Memory B cell (primary cell): ENCODE data around the gene HAAO.
"Not testable (repeated sequence)": the region's sequence is repeated elsewhere in the genome, so short reads cannot be mapped to it uniquely, and the experiment has no call there.

Experiments
- ATAC-seq: fragments of 150-1000 bp; cut with Tn5 transposase; 2 replicates; pipeline ENCODE4 v1.10.0; 2021; ENCODE audit warnings: low read depth, mild to moderate bottlenecking, moderate library complexity
- DNase-seq, 2 donors: peaks; one replicate each; pipeline ENCODE4 v3.0.0; 2022; ENCODE audit warnings: low spot score in 2 of 2
- H3K27ac Mint-ChIP-seq: one replicate; pipeline ENCODE4 v1.8.0; 2022; ENCODE audit warnings: mild to moderate bottlenecking, moderate library complexity, mixed read lengths
- H3K27me3 Mint-ChIP-seq: one replicate; pipeline ENCODE4 v1.8.0; 2022; ENCODE audit warnings: mixed read lengths
- H3K36me3 Mint-ChIP-seq: one replicate; pipeline ENCODE4 v1.8.0; 2022; ENCODE audit warnings: mild to moderate bottlenecking, mixed read lengths
- H3K4me1 Mint-ChIP-seq: one replicate; pipeline ENCODE4 v1.8.0; 2022; ENCODE audit warnings: mixed read lengths
- H3K4me3 Mint-ChIP-seq: one replicate; pipeline ENCODE4 v1.8.0; 2022; ENCODE audit warnings: mild to moderate bottlenecking, moderate library complexity, mixed read lengths
- H3K9me3 Mint-ChIP-seq: one replicate; pipeline ENCODE4 v1.8.0; 2022; ENCODE audit warnings: mixed read lengths

The HAAO gene

GRCh38 chr2:42792583-42793333 is at the start of gene HAAO:
Gene HAAO (minus strand): TSS chr2:42792583. CDS start chr2:42792536, 47 bp downstream.
- H3K4me3 Mint-ChIP-seq, result peak within 1 kb of the TSS; percentile 85
- H3K9me3 Mint-ChIP-seq, result no peaks in the 10 kb centered on the region
- peaks cover 41% of the 10 kb centered on the region for H3K4me1 Mint-ChIP-seq
- peak within 1 kb of the TSS; percentile 87 for H3K27ac Mint-ChIP-seq
- no peaks in the 10 kb centered on the region for H3K36me3 Mint-ChIP-seq
- H3K27me3 Mint-ChIP-seq, result no peaks in the 10 kb centered on the region
- DNase-seq (peak in 1 of 2 donors; percentile 48), ATAC-seq (peak; percentile 55)

DNA sequence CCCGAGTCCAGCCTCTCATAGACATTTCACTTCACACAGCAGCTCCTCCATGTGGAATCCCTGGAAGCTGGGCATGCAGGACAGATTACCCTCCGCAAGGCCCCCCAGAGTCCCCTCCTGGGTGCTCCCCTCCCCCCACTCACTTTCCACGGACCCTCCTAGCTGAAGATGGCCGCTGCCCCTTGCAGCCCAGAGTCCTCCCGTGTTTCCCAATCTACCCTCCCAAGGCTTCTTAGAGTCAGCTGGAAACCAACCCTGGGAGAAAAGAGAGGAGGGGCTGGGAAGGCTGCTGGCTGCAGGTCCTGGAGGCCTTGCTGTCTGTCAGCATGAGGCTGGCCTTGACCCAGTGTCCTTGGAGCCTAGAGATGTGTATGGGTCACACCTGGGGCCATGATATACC is 49.0 kb upstream of the HAAO start:
- H3K27me3 Mint-ChIP-seq, result peaks cover 2% of the 10 kb centered on the region
- no peak for ATAC-seq
- no peak overlapping the region for H3K4me3 Mint-ChIP-seq
- H3K27ac Mint-ChIP-seq, result no peak overlapping the region
- peaks cover 6% of the 10 kb centered on the region for H3K36me3 Mint-ChIP-seq
- H3K9me3 Mint-ChIP-seq, result no peaks in the 10 kb centered on the region
- H3K4me1 Mint-ChIP-seq, result no peaks in the 10 kb centered on the region
- no peak for DNase-seq

GRCh38 chr2:42840760-42841159 is 48.4 kb upstream of the HAAO start:
- Mint-ChIP-seq H3K36me3 (peaks cover 11% of the 10 kb centered on the region), H3K4me1 (no peaks in the 10 kb centered on the region), H3K4me3 (no peak overlapping the region), H3K27ac (no peak overlapping the region), H3K9me3 (no peaks in the 10 kb centered on the region), H3K27me3 (peaks cover 2% of the 10 kb centered on the region)
- DNase-seq, result no peak
- ATAC-seq, result no peak

DNA sequence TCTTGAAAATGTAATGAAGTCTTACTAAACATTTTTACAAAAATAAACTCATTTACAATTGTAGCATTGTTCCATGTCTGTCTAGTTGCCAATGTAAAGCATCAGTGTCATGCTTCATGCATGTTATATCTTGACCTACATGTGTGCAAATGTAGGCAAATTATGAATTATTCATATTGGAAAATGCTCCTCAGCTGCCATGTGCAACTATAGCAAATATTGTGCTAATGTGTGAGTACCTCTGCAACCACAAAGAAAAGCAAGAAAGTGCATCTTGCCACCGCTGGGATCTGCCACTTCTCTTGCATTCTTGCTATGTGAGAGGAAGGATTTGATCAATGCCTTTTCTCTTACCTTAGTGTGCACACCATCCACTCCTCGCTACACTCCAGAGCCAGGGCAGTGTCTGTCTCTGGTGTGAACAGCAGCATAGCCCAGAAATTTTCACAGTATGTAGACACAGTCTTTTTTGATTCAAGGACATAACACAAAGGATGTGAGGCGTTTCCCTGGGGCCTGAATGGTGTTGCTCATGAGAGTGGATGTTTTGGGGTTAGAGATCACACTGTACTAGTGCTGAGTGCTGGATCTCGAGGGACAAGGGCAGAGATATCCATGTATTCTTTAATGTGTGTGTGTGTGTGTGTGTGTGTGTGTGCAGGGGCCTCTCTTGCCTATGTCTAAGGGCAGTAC is 47.6 kb upstream of the HAAO start:
- Mint-ChIP-seq H3K27ac (no peak overlapping the region), H3K27me3 (peaks cover 2% of the 10 kb centered on the region), H3K4me1 (no peaks in the 10 kb centered on the region)

GRCh38 chr2:42838133-42838532 is 45.8 kb upstream of the HAAO start:
- no peak for ATAC-seq
- H3K27me3 Mint-ChIP-seq, result no peaks in the 10 kb centered on the region
- no peaks in the 10 kb centered on the region for H3K9me3 Mint-ChIP-seq
- no peak for DNase-seq
- H3K27ac Mint-ChIP-seq, result no peak overlapping the region
- no peaks in the 10 kb centered on the region for H3K4me1 Mint-ChIP-seq
- H3K36me3 Mint-ChIP-seq, result peaks cover 4% of the 10 kb centered on the region
- no peak overlapping the region for H3K4me3 Mint-ChIP-seq

More for the DNA sequence above, 47.6 kb upstream of the HAAO start:
- H3K9me3 Mint-ChIP-seq, result no peaks in the 10 kb centered on the region
- DNase-seq (no peak), ATAC-seq (no peak)
- H3K4me3 Mint-ChIP-seq, result no peak overlapping the region
- peaks cover 7% of the 10 kb centered on the region for H3K36me3 Mint-ChIP-seq

- Mint-ChIP-seq H3K27ac (no peak overlapping the region), H3K36me3 (peaks cover 7% of the 10 kb centered on the region), H3K4me1 (no peaks in the 10 kb centered on the region), H3K4me3 (no peak overlapping the region), H3K9me3 (no peaks in the 10 kb centered on the region), H3K27me3 (no peaks in the 10 kb centered on the region)
- ATAC-seq (no peak), DNase-seq (no peak)
Observed at GRCh38 chr2:42835577-42836371, 43.4 kb upstream of the HAAO start.

- Mint-ChIP-seq H3K4me1 (no peaks in the 10 kb centered on the region), H3K36me3 (peaks cover 7% of the 10 kb centered on the region), H3K9me3 (no peaks in the 10 kb centered on the region), H3K4me3 (no peak overlapping the region), H3K27me3 (no peaks in the 10 kb centered on the region), H3K27ac (no peak overlapping the region)
- ATAC-seq, result no peak
- DNase-seq, result no peak
Observed at GRCh38 chr2:42834161-42834560, 41.8 kb upstream of the HAAO start.

DNA sequence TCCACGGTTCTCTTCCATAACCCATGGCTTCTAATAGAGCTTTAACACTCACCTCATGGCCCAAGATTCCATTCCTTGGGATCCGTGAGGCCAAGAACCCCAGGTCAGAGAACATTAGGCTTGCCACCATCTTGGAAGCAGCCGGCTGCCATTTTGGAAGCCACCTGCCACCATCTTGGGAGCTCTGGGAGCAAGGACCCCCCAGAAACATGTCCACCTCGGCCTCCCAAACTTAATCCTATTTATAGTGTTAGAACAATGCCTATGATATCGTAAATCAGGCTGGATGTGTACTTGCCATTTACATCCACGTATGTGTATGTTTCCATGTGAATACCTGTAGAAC is 39.9 kb upstream of the HAAO start:
- Mint-ChIP-seq H3K36me3 (peaks cover 7% of the 10 kb centered on the region), H3K9me3 (no peaks in the 10 kb centered on the region), H3K27me3 (no peaks in the 10 kb centered on the region), H3K27ac (no peak overlapping the region), H3K4me3 (no peak overlapping the region), H3K4me1 (peaks cover 10% of the 10 kb centered on the region)
- DNase-seq (no peak), ATAC-seq (no peak)

GRCh38 chr2:42831575-42832288 is 39.3 kb upstream of the HAAO start:
- not testable (repeated sequence) for H3K36me3 Mint-ChIP-seq, H3K4me3 Mint-ChIP-seq, H3K27ac Mint-ChIP-seq, H3K4me1 Mint-ChIP-seq, ATAC-seq, H3K9me3 Mint-ChIP-seq, H3K27me3 Mint-ChIP-seq, DNase-seq

DNA sequence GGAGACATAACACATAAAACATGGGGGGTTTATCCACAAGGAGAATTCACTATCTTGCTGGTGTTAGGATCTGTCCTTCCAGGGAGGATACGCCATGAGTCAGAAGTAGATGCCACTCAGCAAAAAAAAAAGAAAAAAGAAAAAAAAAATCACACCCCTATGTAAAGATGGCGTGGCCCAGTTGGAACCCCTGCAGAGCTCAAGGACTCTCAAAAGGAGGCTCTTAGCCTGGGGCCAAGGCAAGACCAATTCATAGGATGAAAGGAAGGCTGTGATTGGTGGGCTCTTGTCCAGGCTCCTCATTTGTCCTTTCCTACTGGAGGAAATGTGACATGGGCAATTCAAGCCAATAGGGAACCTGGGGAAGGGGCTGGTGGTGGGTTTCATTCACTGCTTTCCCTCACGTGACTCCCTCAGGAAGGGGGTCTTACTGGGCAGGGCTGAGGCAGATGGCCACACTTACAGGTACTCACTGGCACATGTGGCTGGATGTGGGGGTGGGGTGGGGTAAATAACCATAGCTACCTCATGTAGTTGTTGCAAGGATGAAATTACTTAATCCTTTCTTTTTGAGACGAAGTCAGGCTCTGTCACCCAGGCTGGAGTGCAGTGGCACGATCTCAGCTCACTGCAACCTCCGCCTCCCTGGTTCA is 38.7 kb upstream of the HAAO start:
- Mint-ChIP-seq H3K27ac (no peak overlapping the region), H3K9me3 (no peaks in the 10 kb centered on the region), H3K27me3 (peaks cover 3% of the 10 kb centered on the region), H3K36me3 (peaks cover 6% of the 10 kb centered on the region), H3K4me1 (peaks cover 10% of the 10 kb centered on the region), H3K4me3 (no peak overlapping the region)
- DNase-seq, result no peak
- ATAC-seq, result no peak

- no peak overlapping the region for H3K4me3 Mint-ChIP-seq
- H3K27me3 Mint-ChIP-seq, result peaks cover 3% of the 10 kb centered on the region
- H3K36me3 Mint-ChIP-seq, result peaks cover 4% of the 10 kb centered on the region
- DNase-seq (no peak), ATAC-seq (no peak)
- H3K9me3 Mint-ChIP-seq, result no peaks in the 10 kb centered on the region
- peaks cover 10% of the 10 kb centered on the region for H3K4me1 Mint-ChIP-seq
- no peak overlapping the region for H3K27ac Mint-ChIP-seq
Observed at GRCh38 chr2:42829671-42830440, 37.5 kb upstream of the HAAO start.

DNA sequence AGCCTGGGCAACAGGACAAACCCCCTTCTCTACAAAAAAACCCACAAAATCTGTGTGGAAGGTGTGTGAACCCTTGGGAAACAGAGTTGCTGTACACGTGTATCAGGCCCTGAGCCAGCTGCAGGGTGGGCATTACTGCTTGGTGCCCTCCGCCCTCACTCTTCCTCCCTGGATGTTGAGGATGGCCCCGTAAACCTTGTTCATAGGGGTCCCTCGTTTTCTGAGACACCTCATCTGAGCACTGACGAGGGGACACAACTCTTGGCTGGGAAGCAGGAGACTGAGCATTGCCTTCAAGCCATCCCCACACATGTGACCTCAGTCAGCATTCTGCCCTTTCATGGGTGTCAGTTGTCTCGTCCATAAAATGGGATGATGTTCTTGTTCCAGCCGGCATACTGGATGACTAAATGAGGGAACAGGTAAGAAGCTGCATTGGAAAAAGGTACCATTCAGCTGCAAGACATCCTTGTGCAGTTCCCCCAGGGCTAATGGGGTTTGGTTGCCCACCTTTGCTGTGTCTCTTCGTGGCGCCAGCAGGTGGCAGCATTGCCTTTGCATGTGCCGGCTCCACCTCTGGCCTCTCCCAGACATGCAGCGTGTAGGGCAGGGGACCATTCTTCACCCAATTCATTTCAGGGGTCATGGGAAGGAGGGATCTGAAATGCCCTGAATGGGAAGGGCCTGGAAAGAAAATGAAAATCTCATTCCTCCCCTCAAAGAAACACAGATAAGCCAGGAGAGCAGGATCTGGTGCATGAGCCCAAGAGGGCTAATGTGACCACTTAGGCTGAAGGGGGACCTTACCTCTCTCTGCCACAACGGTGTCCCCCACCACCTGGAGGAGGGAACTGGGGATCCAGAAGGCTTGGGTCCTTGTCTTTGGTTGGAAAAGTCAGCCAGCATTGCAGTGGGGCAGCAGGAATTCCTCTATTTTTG is 36.4 kb upstream of the HAAO start:
- Mint-ChIP-seq H3K36me3 (peaks cover 4% of the 10 kb centered on the region), H3K27me3 (peaks cover 3% of the 10 kb centered on the region), H3K9me3 (no peaks in the 10 kb centered on the region), H3K27ac (no peak overlapping the region), H3K4me3 (no peak overlapping the region), H3K4me1 (peaks cover 10% of the 10 kb centered on the region)
- ATAC-seq (peak; percentile 89), DNase-seq (peak; percentile 63 to 76)
